Epidermal melanocyte (primary cell): ENCODE measurements around the gene SLC36A4.
"Not testable (repeated sequence)": the region's sequence is repeated elsewhere in the genome, so short reads cannot be mapped to it uniquely, and the experiment has no call there.

Experiments used
- DNase-seq: peaks from one replicate; pipeline ENCODE4 v3.0.0; 2011; ENCODE audit warnings: low spot score; ENCODE audit not compliant: insufficient read length

The SLC36A4 gene

DNA sequence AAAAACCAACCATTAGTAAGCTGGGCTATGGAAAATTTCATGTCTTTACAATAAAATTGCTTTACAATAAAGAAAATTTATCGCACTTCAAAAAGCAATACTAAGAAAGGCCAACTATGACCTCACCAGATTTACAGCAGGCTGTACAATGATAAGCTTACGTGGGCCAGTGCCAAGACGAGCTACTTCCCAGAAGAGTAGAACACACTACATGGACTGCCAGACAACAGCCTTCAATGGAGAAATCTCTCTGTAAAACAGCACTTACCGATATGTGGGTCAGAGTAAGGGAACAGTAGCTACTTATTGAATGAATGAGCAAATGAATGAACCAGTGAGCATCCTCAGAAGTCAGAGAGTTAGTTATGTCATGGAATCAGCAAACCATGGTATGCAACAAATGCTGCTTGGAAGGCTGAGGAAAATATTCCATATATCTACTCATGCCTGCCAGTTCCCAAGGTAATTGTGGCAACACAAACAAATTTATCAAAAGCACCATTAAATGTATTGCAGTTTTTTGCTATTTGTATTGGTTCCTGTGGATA, 74.4 kb downstream of the SLC36A4 start:
- no peak for DNase-seq

DNA sequence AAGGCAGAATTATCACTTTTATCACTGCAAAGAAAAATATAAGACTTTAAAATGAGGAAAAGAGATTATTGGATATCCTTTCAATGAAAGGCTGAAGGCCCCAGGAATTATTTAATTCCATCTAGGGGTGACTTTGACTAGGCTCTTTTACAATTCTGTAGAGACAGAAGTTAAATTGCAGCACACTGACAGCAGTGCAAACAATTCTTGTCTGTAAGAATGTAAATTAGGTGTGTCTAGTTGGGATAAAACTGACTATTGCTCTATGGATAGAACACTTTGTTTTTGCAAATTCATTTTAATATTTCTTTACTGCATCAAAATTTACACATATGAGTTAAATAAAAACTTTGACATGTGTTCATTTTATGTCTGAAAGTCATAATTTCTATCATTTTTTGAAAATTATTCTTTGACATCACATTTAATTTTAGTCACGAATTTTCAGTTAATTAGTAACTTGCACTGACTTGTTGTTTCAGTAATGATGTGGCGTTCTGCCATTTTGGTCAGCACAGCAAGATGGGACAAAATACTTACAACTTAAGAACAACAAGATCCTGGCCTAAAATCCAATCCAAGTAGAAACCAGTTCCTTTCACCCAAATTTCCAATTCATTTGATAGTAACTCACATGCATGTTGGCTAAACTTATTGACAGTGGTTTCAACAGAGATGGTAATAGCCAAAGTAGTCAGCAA, 75.1 kb downstream of the SLC36A4 start:
- DNase-seq, result no peak

GRCh38 chr11:93118276-93118675, 79.5 kb downstream of the SLC36A4 start:
- no peak for DNase-seq

- DNase-seq, result no peak
These were observed 80.2 kb downstream of the SLC36A4 start for GRCh38 chr11:93117565-93117964.

DNA sequence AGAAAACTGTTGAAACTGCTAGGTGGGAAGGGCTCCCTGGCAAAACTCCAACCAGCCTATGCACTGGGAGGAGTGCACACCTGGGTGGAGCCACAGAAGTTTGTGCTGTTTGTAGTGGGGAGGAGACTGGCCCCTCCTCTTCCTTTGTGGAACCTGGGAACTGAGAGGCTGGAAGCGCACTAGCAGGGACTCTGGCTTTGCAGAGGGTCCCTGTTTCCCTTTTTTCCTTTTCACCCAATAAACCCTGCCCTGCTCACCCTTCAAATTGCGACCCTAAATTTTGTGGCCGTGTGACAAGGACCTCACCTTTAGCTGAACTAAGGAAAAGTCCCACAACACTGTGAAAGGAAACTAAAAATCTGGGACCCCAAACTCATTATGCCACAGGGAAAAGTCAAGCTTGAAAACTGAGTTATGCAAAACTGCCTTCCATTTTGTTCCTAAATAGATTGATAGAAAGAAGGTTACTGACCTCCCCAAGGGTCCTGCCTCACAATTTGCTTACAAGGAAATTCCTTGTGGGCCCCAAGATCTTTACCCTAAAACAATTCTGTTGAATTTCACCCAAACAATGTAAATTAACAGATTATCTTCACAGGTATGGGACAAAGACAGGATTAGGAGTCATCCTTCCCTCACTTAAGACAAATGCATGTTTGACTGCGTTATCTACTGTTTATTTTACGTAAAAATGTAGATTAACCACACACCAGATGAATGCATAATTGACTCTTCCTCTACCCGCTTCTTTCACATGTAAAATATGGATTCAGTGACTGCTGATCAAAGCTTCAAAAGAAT, 81.0 kb downstream of the SLC36A4 start:
- DNase-seq, result no peak

GRCh38 chr11:93114304-93114703, 83.5 kb downstream of the SLC36A4 start:
- no peak for DNase-seq

DNA sequence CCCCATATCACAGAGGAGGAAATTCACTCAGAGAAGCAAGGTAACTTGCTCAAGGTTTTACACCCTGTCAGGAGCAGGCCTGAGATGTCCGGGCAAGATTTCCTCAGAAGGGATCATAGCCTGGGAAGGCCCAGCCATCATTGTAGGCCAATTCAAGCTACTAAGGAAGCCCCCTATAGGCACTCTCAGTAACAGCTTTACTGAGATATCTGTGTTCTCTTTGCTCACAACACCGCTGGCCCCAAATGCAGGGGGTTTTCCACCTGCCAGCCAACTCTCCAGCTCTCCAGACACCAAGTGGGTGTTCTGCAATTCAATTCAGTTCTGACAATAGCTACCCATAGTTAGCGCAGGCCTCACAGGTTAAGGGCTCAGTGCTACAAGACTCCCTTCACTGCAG, 84.0 kb downstream of the SLC36A4 start:
- DNase-seq, result no peak

DNA sequence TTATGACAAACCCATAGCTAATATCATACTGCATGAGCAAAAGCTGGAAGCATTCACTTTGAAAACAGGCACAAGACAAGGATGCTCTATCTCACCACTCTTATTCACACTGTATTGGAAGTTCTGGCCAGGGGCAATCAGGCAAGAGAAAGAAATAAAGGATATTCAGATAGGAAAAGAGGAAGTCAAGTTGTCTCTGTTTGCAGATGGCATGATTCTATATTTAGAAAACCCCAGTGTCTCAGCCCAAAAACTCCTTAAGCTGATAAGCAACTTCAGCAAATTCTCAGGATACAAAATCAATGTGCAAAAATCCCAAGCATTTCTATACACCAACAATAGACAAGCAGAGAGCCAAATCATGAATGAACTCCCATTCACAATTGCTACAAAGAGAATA, 86.6 kb downstream of the SLC36A4 start:
- DNase-seq, result not testable (repeated sequence)

- DNase-seq, result no peak
These were observed 97.6 kb downstream of the SLC36A4 start for GRCh38 chr11:93100211-93100610.

DNA sequence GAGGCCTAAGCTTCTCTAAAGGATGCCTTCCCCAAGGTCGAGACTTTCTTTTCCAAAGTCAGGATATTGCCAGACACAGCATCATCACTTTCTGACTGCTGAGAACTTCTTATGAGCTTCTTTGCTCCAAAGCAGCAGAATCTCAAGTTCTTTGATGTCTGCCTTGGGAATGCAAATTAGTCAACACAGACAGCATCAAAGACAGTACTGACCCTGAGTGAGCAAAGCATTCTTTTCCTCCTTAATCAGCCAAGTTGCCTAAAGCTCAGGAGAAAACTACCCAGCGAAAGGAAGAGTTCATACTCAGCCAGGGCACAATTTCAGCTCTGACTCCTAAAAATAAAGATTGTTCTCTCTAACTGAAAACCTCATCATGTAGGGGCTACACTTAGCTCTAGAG, 98.0 kb downstream of the SLC36A4 start:
- DNase-seq, result no peak
